GM13977 (cell line): ENCODE measurements around the gene RARB.

Experiments
- DNase-seq: peaks from one replicate; pipeline ENCODE4 v3.0.0; 2012; ENCODE audit warnings: low spot score
- in situ Hi-C: fragments of 300-500 bp; cut with MboI; formaldehyde crosslinking; loops from one replicate; pipeline ENCODE4 v1.12.0; 2022; ENCODE audit warnings: low sequenced_read_pairs, low pct_unique_long_range_greater_than_20kb, mixed read lengths, inconsistent platforms; ENCODE audit not compliant: unreplicated experiment
- TF ChIP-seq, protein P1 (sequence below): IDR thresholded peaks from 2 replicates; pipeline ENCODE4 v1.5.1; 2012; ENCODE audit warnings: mild to moderate bottlenecking, control low read depth; ENCODE audit not compliant: insufficient read depth; ENCODE audit errors: extremely low read depth, missing control alignments

Gene RARB

DNA sequence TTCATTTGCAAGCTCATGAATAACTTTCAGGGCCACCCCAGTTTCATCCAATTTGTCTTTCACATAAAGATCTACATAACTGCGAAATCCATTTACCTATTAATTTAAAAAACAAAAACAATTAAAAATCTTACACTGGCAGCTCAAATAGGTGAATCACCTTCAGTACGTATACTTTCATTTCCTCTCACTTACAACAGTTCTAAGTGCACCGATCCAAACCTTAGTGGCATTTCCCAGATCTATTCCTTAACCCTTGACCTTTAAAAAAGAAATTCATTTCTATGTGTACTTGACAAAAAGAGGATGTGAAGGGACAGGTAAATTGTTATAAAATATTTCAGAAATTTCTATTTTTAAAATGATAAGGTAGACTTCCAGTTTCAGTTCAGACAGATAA lies 205.9 kb downstream of the RARB start:
- no peak for DNase-seq
- in situ Hi-C loops: loop anchor here (25.0 kb wide), 1 partner anchor 1078 kb away; no protein-coding TSS in a partner anchor
- TF ChIP-seq, protein P1, sequence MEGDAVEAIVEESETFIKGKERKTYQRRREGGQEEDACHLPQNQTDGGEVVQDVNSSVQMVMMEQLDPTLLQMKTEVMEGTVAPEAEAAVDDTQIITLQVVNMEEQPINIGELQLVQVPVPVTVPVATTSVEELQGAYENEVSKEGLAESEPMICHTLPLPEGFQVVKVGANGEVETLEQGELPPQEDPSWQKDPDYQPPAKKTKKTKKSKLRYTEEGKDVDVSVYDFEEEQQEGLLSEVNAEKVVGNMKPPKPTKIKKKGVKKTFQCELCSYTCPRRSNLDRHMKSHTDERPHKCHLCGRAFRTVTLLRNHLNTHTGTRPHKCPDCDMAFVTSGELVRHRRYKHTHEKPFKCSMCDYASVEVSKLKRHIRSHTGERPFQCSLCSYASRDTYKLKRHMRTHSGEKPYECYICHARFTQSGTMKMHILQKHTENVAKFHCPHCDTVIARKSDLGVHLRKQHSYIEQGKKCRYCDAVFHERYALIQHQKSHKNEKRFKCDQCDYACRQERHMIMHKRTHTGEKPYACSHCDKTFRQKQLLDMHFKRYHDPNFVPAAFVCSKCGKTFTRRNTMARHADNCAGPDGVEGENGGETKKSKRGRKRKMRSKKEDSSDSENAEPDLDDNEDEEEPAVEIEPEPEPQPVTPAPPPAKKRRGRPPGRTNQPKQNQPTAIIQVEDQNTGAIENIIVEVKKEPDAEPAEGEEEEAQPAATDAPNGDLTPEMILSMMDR: no peak

DNA sequence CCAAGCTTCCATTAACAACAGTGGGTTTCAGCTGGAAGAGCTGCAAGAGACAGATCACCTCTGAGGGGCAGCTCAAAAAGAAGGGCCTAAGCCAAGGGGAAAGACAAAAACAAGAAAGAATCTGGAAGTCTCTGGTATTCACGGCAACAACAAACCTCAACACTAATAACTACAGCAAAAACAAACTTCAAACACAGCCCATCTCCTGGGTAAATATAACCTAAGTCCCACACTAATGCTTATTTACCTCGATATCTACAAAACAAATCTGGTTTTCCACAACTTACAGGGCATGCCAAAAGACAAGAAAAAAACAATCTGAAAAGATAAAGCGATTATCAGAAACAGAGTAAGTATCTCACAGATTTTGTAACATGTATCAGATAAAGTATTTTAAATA lies 207.0 kb downstream of the RARB start:
- in situ Hi-C loops: loop anchor here (25.0 kb wide), 1 partner anchor 1077 kb away; no protein-coding TSS in a partner anchor
- TF ChIP-seq, protein P1: no peak
- DNase-seq: no peak
